ENCODE measurements around the gene FGF22. TPM values are rescaled to one million over a fixed set of nuclear protein-coding genes. Genes with fewer than 3 reads are reported as not detected.
A peak's percentile ranks its signal among the peaks of the same experiment; 100 is the strongest.

The FGF22 gene
- polyA plus RNA-seq, 3 donors, result not detected

- peaks cover 0 to 15% of the 10 kb centered on the region in 2 donors for H3K27me3 ChIP-seq (ENCODE audit: control insufficient read depth in 2 of 2, insufficient read depth in 2 of 2, low read length in 2 of 2)
- H4K20me1 ChIP-seq (ENCODE audit: insufficient read depth, low read length), result no peaks in the 10 kb centered on the region
- Mint-ChIP-seq H3K36me3 (peaks cover 0 to 4% of the 10 kb centered on the region in 2 donors), H3K4me3 (peak overlapping the region; percentile 59 to 90), H3K27me3 (ENCODE audit: low read depth in 3 of 3) (peaks cover 0 to 25% (median 16%) of the 10 kb centered on the region in 3 donors), H3K4me1 (peaks cover 32% of the 10 kb centered on the region), H3K27ac (peak overlapping the region; percentile 98 to 100 (median 100)), H3K9me3 (peaks cover 0 to 3% (median 2%) of the 10 kb centered on the region in 7 donors)
- H3K9me3 ChIP-seq (replicated peaks in 1 of 2; ENCODE audit: control insufficient read depth in 1 of 2, insufficient read depth in 1 of 2, low read length in 2 of 2), result no peaks in the 10 kb centered on the region
- H3K9ac ChIP-seq (ENCODE audit: insufficient read depth, low read length, poor library complexity, severe bottlenecking), result peak overlapping the region; percentile 86
- H2AFZ ChIP-seq (ENCODE audit: insufficient read depth, low read depth, low read length, poor library complexity, severe bottlenecking), result peak overlapping the region; percentile 63
- peak; percentile 73 to 82 (median 74) for DNase-seq
- peak overlapping the region; percentile 91 to 96 for H3K27ac ChIP-seq (ENCODE audit: low read depth in 1 of 2, low read length in 2 of 2)
- peak overlapping the region in 2 of 3 experiments; percentile 53 to 76 for H3K4me3 ChIP-seq (replicated peaks in 1 of 3; ENCODE audit: low read depth in 2 of 3, low read length in 3 of 3)
- H3K36me3 ChIP-seq (replicated peaks in 1 of 2; ENCODE audit: control insufficient read depth in 1 of 2, insufficient read depth in 2 of 2, low read length in 2 of 2), result no peaks in the 10 kb centered on the region
- H3K4me1 ChIP-seq (ENCODE audit: control insufficient read depth in 1 of 2, insufficient read depth in 2 of 2, low read length in 2 of 2), result peaks cover 33 to 41% of the 10 kb centered on the region in 2 donors
- intact Hi-C loops (cut with micrococcal nuclease), result loop anchor here in 1 of 2 donors (1.0 to 2.0 kb wide), 2 partner anchors 19 to 22 kb away; partner anchors contain the start of gene RNF126
- H3K4me2 ChIP-seq (replicated peaks; ENCODE audit: extremely low read depth, low read length, poor library complexity, severe bottlenecking), result peak overlapping the region; percentile 88
- TF ChIP-seq CTCF (IDR thresholded peaks at IDR 0.05), result no peak
- peaks cover 10% of the 10 kb centered on the region for H3K79me2 ChIP-seq (ENCODE audit: insufficient read depth, low read length)
- WGBS (ENCODE audit: insufficient coverage), result 4% methylated on average over 38 of the region's 54 CpGs
These were observed 41.6 kb downstream of the FGF22 start for GRCh38 chr19:681029-682019.

GRCh38 chr19:682678-683320 is 43.1 kb downstream of the FGF22 start:
- TF ChIP-seq CTCF (IDR thresholded peaks at IDR 0.05), result no peak
- no peak overlapping the region for H3K9ac ChIP-seq (ENCODE audit: insufficient read depth, low read length, poor library complexity, severe bottlenecking)
- intact Hi-C loops (cut with micrococcal nuclease), result no loop called here
- peaks cover 0 to 4% of the 10 kb centered on the region in 2 donors for H3K27me3 ChIP-seq (ENCODE audit: control insufficient read depth in 2 of 2, insufficient read depth in 2 of 2, low read length in 2 of 2)
- peaks cover 21 to 27% of the 10 kb centered on the region in 2 donors for H3K4me1 ChIP-seq (ENCODE audit: control insufficient read depth in 1 of 2, insufficient read depth in 2 of 2, low read length in 2 of 2)
- peaks cover 0 to 4% of the 10 kb centered on the region in 2 donors for H3K36me3 Mint-ChIP-seq
- DNase-seq, result no peak
- peaks cover 0 to 3% (median 2%) of the 10 kb centered on the region in 7 donors for H3K9me3 Mint-ChIP-seq
- no peaks in the 10 kb centered on the region for H4K20me1 ChIP-seq (ENCODE audit: insufficient read depth, low read length)
- WGBS (ENCODE audit: insufficient coverage), result 85% methylated on average over 17 of the region's 25 CpGs
- H3K36me3 ChIP-seq (replicated peaks in 1 of 2; ENCODE audit: control insufficient read depth in 1 of 2, insufficient read depth in 2 of 2, low read length in 2 of 2), result no peaks in the 10 kb centered on the region
- H3K27ac ChIP-seq (ENCODE audit: low read depth in 1 of 2, low read length in 2 of 2), result no peak overlapping the region
- no peak overlapping the region for H3K4me2 ChIP-seq (replicated peaks; ENCODE audit: extremely low read depth, low read length, poor library complexity, severe bottlenecking)
- no peak overlapping the region for H3K27ac Mint-ChIP-seq
- H3K9me3 ChIP-seq (replicated peaks in 1 of 2; ENCODE audit: control insufficient read depth in 1 of 2, insufficient read depth in 1 of 2, low read length in 2 of 2), result no peaks in the 10 kb centered on the region
- no peak overlapping the region for H3K4me3 ChIP-seq (replicated peaks in 1 of 3; ENCODE audit: low read depth in 2 of 3, low read length in 3 of 3)
- no peak overlapping the region for H3K4me3 Mint-ChIP-seq
- H2AFZ ChIP-seq (ENCODE audit: insufficient read depth, low read depth, low read length, poor library complexity, severe bottlenecking), result no peak overlapping the region
- peaks cover 22% of the 10 kb centered on the region for H3K4me1 Mint-ChIP-seq
- peaks cover 0 to 10% (median 8%) of the 10 kb centered on the region in 3 donors for H3K27me3 Mint-ChIP-seq (ENCODE audit: low read depth in 3 of 3)
- H3K79me2 ChIP-seq (ENCODE audit: insufficient read depth, low read length), result peaks cover 10% of the 10 kb centered on the region

Data from CD14-positive monocyte (primary cell).